ENCODE results near the gene LUZP2.

LUZP2 gene

DNA sequence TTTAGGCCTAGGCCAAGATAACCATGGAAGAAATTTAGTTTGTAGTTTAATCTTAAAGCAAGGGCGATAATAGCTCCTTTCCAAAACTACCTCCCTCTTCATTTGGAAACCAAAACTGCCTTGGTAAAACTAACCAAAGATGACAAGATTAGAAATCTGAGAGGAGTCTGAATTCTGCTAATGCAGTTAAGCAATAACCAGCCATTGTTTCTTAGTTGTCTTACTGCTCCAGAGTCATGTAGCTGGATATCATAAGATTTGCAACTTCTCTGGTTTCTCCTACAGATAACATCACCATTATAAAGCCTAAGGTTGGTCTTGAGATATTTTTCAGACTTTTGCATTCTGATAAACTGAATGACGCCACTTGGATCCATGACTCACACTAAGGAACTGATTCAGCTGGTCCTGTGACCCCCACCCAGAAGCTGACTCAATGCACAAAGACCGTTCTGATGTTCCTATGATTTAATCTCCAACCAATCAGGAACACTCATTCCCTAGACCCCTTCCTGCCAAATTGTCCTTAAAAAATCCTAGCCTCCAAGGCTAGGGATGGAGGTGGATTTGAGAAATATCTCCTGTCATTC is 200.8 kb downstream of the LUZP2 start:
- Histone ChIP-seq H3K36me3 (no peaks in the 10 kb centered on the region), H3K27ac (no peak overlapping the region), H3K9me3 (ENCODE audit: severe bottlenecking) (no peaks in the 10 kb centered on the region), H3K27me3 (ENCODE audit: insufficient read depth, low read depth, severe bottlenecking) (no peaks in the 10 kb centered on the region), H3K4me3 (ENCODE audit: low read depth, low read length) (no peak overlapping the region)
- no peak for DNase-seq
- TF ChIP-seq CTCF (IDR thresholded peaks at IDR 0.05; ENCODE audit: low read depth, low read length): no peak

- H3K4me3 ChIP-seq (ENCODE audit: low read depth, low read length): no peak overlapping the region
- DNase-seq: no peak
- no peaks in the 10 kb centered on the region for H3K36me3 ChIP-seq
- H3K27ac ChIP-seq: no peak overlapping the region
- no peaks in the 10 kb centered on the region for H3K9me3 ChIP-seq (ENCODE audit: severe bottlenecking)
- no peaks in the 10 kb centered on the region for H3K27me3 ChIP-seq (ENCODE audit: insufficient read depth, low read depth, severe bottlenecking)
- TF ChIP-seq CTCF (IDR thresholded peaks at IDR 0.05; ENCODE audit: low read depth, low read length): no peak
Measured at GRCh38 chr11:24704716-24705115, 207.9 kb downstream of the LUZP2 start.

- H3K27ac ChIP-seq: no peak overlapping the region
- no peak for TF ChIP-seq CTCF (IDR thresholded peaks at IDR 0.05; ENCODE audit: low read depth, low read length)
- H3K4me3 ChIP-seq (ENCODE audit: low read depth, low read length): no peak overlapping the region
Measured at GRCh38 chr11:24705474-24705873, 208.6 kb downstream of the LUZP2 start.

DNA sequence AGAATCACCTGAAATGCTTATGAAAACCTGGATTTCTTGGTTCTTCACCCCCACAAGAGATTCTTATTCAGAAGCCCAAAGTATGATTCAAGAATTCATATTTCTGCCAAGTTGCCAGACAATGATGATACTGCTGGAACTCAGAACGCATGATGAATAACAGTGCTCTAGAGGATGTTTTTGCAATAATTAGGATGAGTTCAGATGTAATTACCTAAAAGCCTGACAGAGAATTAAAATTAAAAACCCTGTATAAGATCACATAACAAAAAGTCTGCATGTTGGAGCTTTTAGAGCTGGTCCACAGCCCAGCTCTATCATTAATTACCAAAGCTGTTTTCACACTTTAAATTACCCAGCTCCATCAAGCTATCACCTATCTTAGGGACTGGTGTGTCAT is 211.8 kb downstream of the LUZP2 start:
- no peak for DNase-seq
- no peak overlapping the region for H3K4me3 ChIP-seq (ENCODE audit: low read depth, low read length)
- no peak for TF ChIP-seq CTCF (IDR thresholded peaks at IDR 0.05; ENCODE audit: low read depth, low read length)
- no peaks in the 10 kb centered on the region for H3K9me3 ChIP-seq (ENCODE audit: severe bottlenecking)
- no peaks in the 10 kb centered on the region for H3K27me3 ChIP-seq (ENCODE audit: insufficient read depth, low read depth, severe bottlenecking)
- H3K27ac ChIP-seq: no peak overlapping the region
- H3K36me3 ChIP-seq: no peaks in the 10 kb centered on the region

More at GRCh38 chr11:24705474-24705873, 208.6 kb downstream of the LUZP2 start:
- Histone ChIP-seq H3K36me3 (no peaks in the 10 kb centered on the region), H3K27me3 (ENCODE audit: insufficient read depth, low read depth, severe bottlenecking) (no peaks in the 10 kb centered on the region), H3K9me3 (ENCODE audit: severe bottlenecking) (no peaks in the 10 kb centered on the region)
- no peak for DNase-seq

- no peaks in the 10 kb centered on the region for H3K9me3 ChIP-seq (ENCODE audit: severe bottlenecking)
- no peak overlapping the region for H3K27ac ChIP-seq
- DNase-seq: no peak
- no peaks in the 10 kb centered on the region for H3K36me3 ChIP-seq
- no peaks in the 10 kb centered on the region for H3K27me3 ChIP-seq (ENCODE audit: insufficient read depth, low read depth, severe bottlenecking)
- TF ChIP-seq CTCF (IDR thresholded peaks at IDR 0.05; ENCODE audit: low read depth, low read length): no peak
- H3K4me3 ChIP-seq (ENCODE audit: low read depth, low read length): no peak overlapping the region
Measured at GRCh38 chr11:24709928-24710565, 213.2 kb downstream of the LUZP2 start.

GRCh38 chr11:24714601-24715000 is 217.7 kb downstream of the LUZP2 start:
- H3K27ac ChIP-seq: no peak overlapping the region
- H3K9me3 ChIP-seq (ENCODE audit: severe bottlenecking): no peaks in the 10 kb centered on the region
- no peak for TF ChIP-seq CTCF (IDR thresholded peaks at IDR 0.05; ENCODE audit: low read depth, low read length)
- no peaks in the 10 kb centered on the region for H3K27me3 ChIP-seq (ENCODE audit: insufficient read depth, low read depth, severe bottlenecking)
- no peak for DNase-seq
- H3K36me3 ChIP-seq: no peaks in the 10 kb centered on the region
- no peak overlapping the region for H3K4me3 ChIP-seq (ENCODE audit: low read depth, low read length)
